Measurements from ENCODE around the gene FUT3. TPM values are rescaled to one million over a fixed set of nuclear protein-coding genes. Genes with fewer than 3 reads are reported as not detected.

FUT3 gene
- total and polyA plus RNA-seq, 2 of the 8 experiments (the other 6 are each of a cell fraction or from before 2014, with no cell fraction given): 0.15 to 0.63 TPM

DNA sequence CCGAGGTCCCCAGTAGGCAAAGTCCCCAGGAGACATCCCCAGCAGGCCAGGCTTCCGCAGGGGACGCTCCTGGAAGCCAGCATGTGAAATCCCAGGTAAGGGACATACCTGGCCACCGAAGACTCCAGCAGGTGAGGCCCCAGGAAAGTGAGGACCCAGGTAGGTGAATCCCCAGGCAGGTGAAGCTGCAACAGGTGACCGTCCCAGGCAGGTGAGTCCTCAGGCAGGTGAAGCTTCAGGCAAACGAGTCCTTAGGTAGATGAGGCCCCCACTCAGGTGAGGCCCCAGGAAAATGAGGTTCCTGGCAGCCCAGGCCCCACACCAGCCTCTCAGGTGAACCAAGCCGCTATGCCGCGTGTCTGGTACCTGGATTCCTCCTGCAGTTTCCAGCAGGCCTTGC, 20.1 kb downstream of the FUT3 start:
- FAIRE-seq: no peak
- CTCF ChIA-PET (ENCODE audit: partially characterized antibody): interaction anchor here (0.7 to 7.8 kb wide), 6 partner anchors 25 to 187 kb away, joined by 3 to 58 read pairs (median 3); partner anchors contain the start of gene NRTN
- TF ChIP-seq TAF1 (IDR thresholded peaks at IDR 0.05; ENCODE audit: low read depth, low read length) (no peak), CTBP2 (IDR thresholded peaks at IDR 0.05; ENCODE audit: borderline replicate concordance, insufficient read depth, insufficient read length, low read length) (no peak), NANOG (IDR thresholded peaks at IDR 0.05; ENCODE audit: insufficient read depth, low read depth, low read length, poor library complexity, severe bottlenecking) (no peak), RAD21 (IDR thresholded peaks at IDR 0.05 in 1 of 2, conservative IDR thresholded peaks at IDR 0.05 in 1 of 2; ENCODE audit: low read depth in 2 of 2, low read length in 2 of 2) (no peak), EP300 (IDR thresholded peaks at IDR 0.05; ENCODE audit: borderline replicate concordance in 1 of 2, low read depth in 2 of 2, low read length in 2 of 2) (no peak), POLR2AphosphoS5 (IDR thresholded peaks at IDR 0.05; ENCODE audit: low read depth, low read length) (no peak), CTCF (IDR thresholded peaks at IDR 0.05; ENCODE audit: control extremely low read depth in 1 of 3, insufficient read depth in 1 of 3, low read depth in 1 of 3, low read length in 3 of 3) (no peak), JUND (IDR thresholded peaks at IDR 0.05; ENCODE audit: low read length) (no peak), SIN3A (conservative IDR thresholded peaks at IDR 0.05 in 1 of 2, IDR thresholded peaks at IDR 0.05 in 1 of 2; ENCODE audit: low read depth in 1 of 2, low read length in 2 of 2) (no peak), YY1 (IDR thresholded peaks at IDR 0.05; ENCODE audit: low read depth, low read length) (no peak)

More for the DNA sequence above, 20.1 kb downstream of the FUT3 start:
- POLR2A ChIA-PET (ENCODE audit: partially characterized antibody): interaction anchor here (5.9 kb wide), 1 partner anchor 60 kb away, joined by 43 read pairs; no protein-coding TSS in a partner anchor
- Histone ChIP-seq H3K4me1 (replicated peaks in 1 of 4; ENCODE audit: control insufficient read depth in 3 of 4, insufficient read depth in 4 of 4, low read length in 3 of 4) (peaks cover 0 to 8% (median 5%) of the 10 kb centered on the region in 4 experiments; a peak in 6 of 7 replicates), H3K4me3 (ENCODE audit: extremely low read depth in 1 of 4, insufficient read depth in 2 of 4, low read depth in 3 of 4, low read length in 4 of 4) (no peak overlapping the region), H4K20me1 (replicated peaks in 1 of 2; ENCODE audit: control insufficient read depth in 1 of 2, insufficient read depth in 2 of 2, low read length in 2 of 2) (peaks cover 0 to 2% of the 10 kb centered on the region in 2 experiments), H4K8ac (ENCODE audit: extremely low read depth, insufficient read depth, low read length) (no peak overlapping the region), H2BK120ac (replicated peaks; ENCODE audit: low read depth, low read length) (no peak overlapping the region), H3K18ac (ENCODE audit: extremely low read depth, low read length) (no peak overlapping the region), H3K27ac (ENCODE audit: low read depth, low read length) (no peak overlapping the region), H3K79me2 (ENCODE audit: control insufficient read depth in 1 of 2, insufficient read depth in 2 of 2, low read length in 2 of 2) (no peaks in the 10 kb centered on the region), H3K56ac (replicated peaks; ENCODE audit: insufficient read length, low read depth, low read length) (no peak overlapping the region), H3K27me3 (replicated peaks in 1 of 4; ENCODE audit: control insufficient read depth in 3 of 4, extremely low read depth in 1 of 4, insufficient read depth in 3 of 4, low read length in 3 of 4) (peaks cover 0 to 3% (median 0%) of the 10 kb centered on the region in 4 experiments; a peak in 2 of 7 replicates), H2BK20ac (ENCODE audit: low read length) (no peak overlapping the region), H3K9me3 (ENCODE audit: insufficient read depth in 2 of 2, low read depth in 1 of 2, low read length in 1 of 2) (no peaks in the 10 kb centered on the region), H3K36me3 (ENCODE audit: control insufficient read depth in 2 of 4, insufficient read depth in 4 of 4, low read length in 3 of 4) (no peaks in the 10 kb centered on the region), H4K91ac (replicated peaks; ENCODE audit: insufficient read length, low read length) (no peak overlapping the region), H3K4me2 (ENCODE audit: insufficient read depth in 1 of 2, low read depth in 2 of 2, low read length in 2 of 2) (no peak overlapping the region), H2AFZ (ENCODE audit: low read length) (no peak overlapping the region), H4K5ac (ENCODE audit: insufficient read length, low read depth, low read length) (no peak overlapping the region), H2BK5ac (ENCODE audit: low read depth, low read length) (no peak overlapping the region), H3K23ac (ENCODE audit: insufficient read length) (no peak overlapping the region), H3K4ac (replicated peaks; ENCODE audit: insufficient read length, low read depth, low read length) (no peak overlapping the region), H2BK12ac (ENCODE audit: low read depth, low read length) (no peak overlapping the region), H3K79me1 (ENCODE audit: low read depth, low read length) (no peaks in the 10 kb centered on the region), H3K23me2 (ENCODE audit: low read depth, low read length) (peaks cover 12% of the 10 kb centered on the region; the same call in 1 of the 2 replicates), H3K14ac (ENCODE audit: insufficient read length) (no peak overlapping the region), H3K9ac (replicated peaks in 1 of 4; ENCODE audit: extremely low read depth in 1 of 4, low read depth in 3 of 4, low read length in 3 of 4) (no peak overlapping the region), H2BK15ac (ENCODE audit: low read length) (no peak overlapping the region), H2AK5ac (ENCODE audit: low read depth, low read length) (no peak overlapping the region)
- no peak for DNase-seq (ENCODE audit: low read depth in 1 of 2, low spot score in 2 of 2)
- 84% methylated on average over 9 of the region's 9 CpGs; no CpG with 5 or more reads in 1 of the 2 experiments for WGBS, 2 experiments (ENCODE audit: extremely low coverage in 1 of 2, insufficient coverage in 1 of 2, insufficient read length in 1 of 2, insufficient replicate concordance in 2 of 2, low coverage in 1 of 2, low lambda C conversion rate in 2 of 2, missing lambda C conversion rate in 1 of 2)

Data from H1 (cell line).